ENCODE results near the gene DNAJB14. TPM values are rescaled to one million over a fixed set of nuclear protein-coding genes. Genes with fewer than 3 reads are reported as not detected.

The DNAJB14 gene
- total and polyA plus RNA-seq, 4 donors, result 15.3 to 90.8 (median 33.3) TPM

DNA sequence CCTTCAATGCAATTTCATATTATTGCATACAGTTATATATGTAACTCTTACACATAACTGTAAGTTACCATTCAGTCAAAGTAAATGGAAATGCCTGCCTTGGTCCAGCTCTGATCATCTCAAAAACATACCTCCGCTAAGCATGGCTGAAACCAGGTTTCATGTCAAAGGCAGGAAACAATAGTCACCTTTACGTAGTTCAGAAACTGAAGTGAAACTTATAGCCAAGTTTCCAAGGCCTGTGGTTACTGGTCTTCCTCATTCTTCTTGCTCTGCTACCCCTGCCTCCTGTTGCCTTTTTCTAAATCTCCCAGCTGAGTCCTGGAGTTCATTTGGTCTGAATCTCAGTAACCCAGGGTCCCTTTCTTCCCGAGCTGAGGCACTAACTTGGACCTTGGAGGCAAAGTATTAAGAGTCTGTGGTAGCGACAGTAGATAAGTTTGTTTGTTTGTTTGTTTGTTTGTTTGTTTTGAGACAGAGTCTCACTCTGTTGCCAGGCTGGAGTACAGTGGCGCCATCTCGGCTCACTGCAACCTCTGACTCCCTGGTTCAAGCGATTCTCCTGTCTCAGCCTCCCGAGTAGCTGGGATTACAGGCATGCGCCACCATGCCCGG lies 98.9 kb downstream of the DNAJB14 start:
- 79 to 82% methylated on average over 10 of the region's 10 CpGs for WGBS, 2 donors
- H3K4me1 ChIP-seq (ENCODE audit: control insufficient read depth in 5 of 5, insufficient read depth in 5 of 5, low read length in 5 of 5), result peaks cover 0 to 4% (median 0%) of the 10 kb centered on the region in 5 donors
- no peak overlapping the region for H3K4me3 ChIP-seq
- H3K9ac ChIP-seq (ENCODE audit: insufficient read depth in 1 of 2, low read length in 2 of 2), result no peak overlapping the region
- H3K27ac ChIP-seq (ENCODE audit: low read depth in 1 of 2, low read length in 1 of 2), result no peak overlapping the region
- no peak for DNase-seq
- H3K9me3 ChIP-seq (ENCODE audit: control insufficient read depth in 4 of 4, insufficient read depth in 3 of 4, low read length in 3 of 4), result no peaks in the 10 kb centered on the region
- H3K36me3 ChIP-seq (ENCODE audit: control insufficient read depth in 4 of 4, insufficient read depth in 4 of 4, low read length in 4 of 4), result no peaks in the 10 kb centered on the region
- TF ChIP-seq, protein P1, sequence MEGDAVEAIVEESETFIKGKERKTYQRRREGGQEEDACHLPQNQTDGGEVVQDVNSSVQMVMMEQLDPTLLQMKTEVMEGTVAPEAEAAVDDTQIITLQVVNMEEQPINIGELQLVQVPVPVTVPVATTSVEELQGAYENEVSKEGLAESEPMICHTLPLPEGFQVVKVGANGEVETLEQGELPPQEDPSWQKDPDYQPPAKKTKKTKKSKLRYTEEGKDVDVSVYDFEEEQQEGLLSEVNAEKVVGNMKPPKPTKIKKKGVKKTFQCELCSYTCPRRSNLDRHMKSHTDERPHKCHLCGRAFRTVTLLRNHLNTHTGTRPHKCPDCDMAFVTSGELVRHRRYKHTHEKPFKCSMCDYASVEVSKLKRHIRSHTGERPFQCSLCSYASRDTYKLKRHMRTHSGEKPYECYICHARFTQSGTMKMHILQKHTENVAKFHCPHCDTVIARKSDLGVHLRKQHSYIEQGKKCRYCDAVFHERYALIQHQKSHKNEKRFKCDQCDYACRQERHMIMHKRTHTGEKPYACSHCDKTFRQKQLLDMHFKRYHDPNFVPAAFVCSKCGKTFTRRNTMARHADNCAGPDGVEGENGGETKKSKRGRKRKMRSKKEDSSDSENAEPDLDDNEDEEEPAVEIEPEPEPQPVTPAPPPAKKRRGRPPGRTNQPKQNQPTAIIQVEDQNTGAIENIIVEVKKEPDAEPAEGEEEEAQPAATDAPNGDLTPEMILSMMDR (IDR thresholded peaks at IDR 0.05; ENCODE audit: control extremely low read depth, extremely low read depth), result no peak
- ATAC-seq (ENCODE audit: insufficient read depth, low FRiP score), result no peak
- no peaks in the 10 kb centered on the region for H3K27me3 ChIP-seq (ENCODE audit: control insufficient read depth in 3 of 3, insufficient read depth in 3 of 3, low read length in 2 of 3)

DNA sequence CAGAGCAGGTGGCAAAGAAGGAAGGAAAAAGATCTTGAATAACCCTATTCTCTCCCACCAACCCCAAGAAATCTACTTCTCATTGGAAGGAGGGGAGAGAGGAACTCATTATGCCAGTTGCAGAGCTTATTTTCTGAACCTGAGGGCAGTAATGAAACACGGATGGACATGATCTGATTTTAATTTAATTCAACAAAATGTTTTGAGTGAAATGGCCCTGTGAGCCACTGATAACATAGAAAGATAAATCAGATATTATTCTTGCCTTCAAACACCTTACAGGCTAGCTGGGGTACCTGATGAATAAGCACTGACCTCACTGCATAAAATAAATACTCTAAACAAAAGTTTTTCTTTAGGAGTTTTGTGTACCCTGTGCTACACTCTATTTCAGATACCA lies 99.5 kb downstream of the DNAJB14 start:
- Histone ChIP-seq H3K27me3 (ENCODE audit: control insufficient read depth in 3 of 3, insufficient read depth in 3 of 3, low read length in 2 of 3) (no peaks in the 10 kb centered on the region), H3K4me1 (ENCODE audit: control insufficient read depth in 5 of 5, insufficient read depth in 5 of 5, low read length in 5 of 5) (no peaks in the 10 kb centered on the region), H3K4me3 (no peak overlapping the region), H3K9ac (ENCODE audit: insufficient read depth in 1 of 2, low read length in 2 of 2) (no peak overlapping the region), H3K9me3 (ENCODE audit: control insufficient read depth in 4 of 4, insufficient read depth in 3 of 4, low read length in 3 of 4) (no peaks in the 10 kb centered on the region), H3K36me3 (ENCODE audit: control insufficient read depth in 4 of 4, insufficient read depth in 4 of 4, low read length in 4 of 4) (no peaks in the 10 kb centered on the region), H3K27ac (ENCODE audit: low read depth in 1 of 2, low read length in 1 of 2) (no peak overlapping the region)
- ATAC-seq (ENCODE audit: insufficient read depth, low FRiP score) (no peak), DNase-seq (no peak)
- WGBS, 2 donors, result 26 to 43% methylated on average over 1 of the region's 1 CpG
- TF ChIP-seq, protein P1 (IDR thresholded peaks at IDR 0.05; ENCODE audit: control extremely low read depth, extremely low read depth), result no peak

Other genes with a start within 250 kb of the DNAJB14 start
- 10 to 100 TPM in 1 of 2 donors, 1 to 10 TPM in 1; 9.2 to 24.6 TPM for gene DAPP1, start 129.8 kb downstream of the DNAJB14 start, total RNA-seq
- gene DAPP1, start 129.8 kb downstream of the DNAJB14 start, polyA plus RNA-seq, result 10 to 100 TPM in 1 of 2 donors, 1 to 10 TPM in 1; 2.6 to 14.2 TPM
- 10 to 100 TPM; 34.2 to 44.5 TPM for gene LAMTOR3, start 52.2 kb downstream of the DNAJB14 start, total RNA-seq
- 10 to 100 TPM; 55.1 to 57.8 TPM for gene LAMTOR3, start 52.2 kb downstream of the DNAJB14 start, polyA plus RNA-seq
- 100 to 1,000 TPM; 110 to 156 TPM for gene H2AZ1, start 3.7 kb upstream of the DNAJB14 start, total RNA-seq
- gene H2AZ1, start 3.7 kb upstream of the DNAJB14 start, polyA plus RNA-seq, result 100 to 1,000 TPM; 132 to 229 TPM
- gene DDIT4L, start 243.8 kb upstream of the DNAJB14 start, total RNA-seq, result 1 to 10 TPM; 1.3 to 3.0 TPM
- gene DDIT4L, start 243.8 kb upstream of the DNAJB14 start, polyA plus RNA-seq, result under 1 TPM; 0.47 to 0.89 TPM

Data from lung (tissue), 12 donors.